ENCODE measurements around the gene CCZ1B.
"Not testable (repeated sequence)": the region's sequence is repeated elsewhere in the genome, so short reads cannot be mapped to it uniquely, and the experiment has no call there.

Gene CCZ1B

DNA sequence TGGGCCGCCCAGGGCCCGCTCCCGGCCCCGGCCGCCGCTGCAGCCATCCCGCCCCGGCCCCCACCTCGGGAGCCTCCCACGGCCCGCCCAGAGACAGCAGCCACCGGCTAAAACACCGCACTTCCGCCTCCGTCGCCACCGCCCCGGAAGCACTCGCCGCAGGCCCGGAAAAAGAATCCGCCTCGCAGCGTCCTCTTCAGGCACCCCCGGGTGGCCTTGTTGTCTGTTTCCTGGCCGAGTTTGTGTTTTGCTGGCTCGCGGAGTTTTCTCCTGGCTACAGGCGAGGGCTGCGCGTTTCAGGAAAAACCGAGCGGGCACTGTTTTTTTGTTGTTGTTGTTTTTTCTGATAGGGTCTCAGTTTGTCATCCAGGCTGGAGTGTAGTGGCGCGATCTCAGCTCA, at the start of gene CCZ1B:
CCZ1B (minus strand) TSS at position 125 of the 400 bp plus-strand sequence; CDS start at position 47, 78 bp downstream.
- DNase-seq, result peak; percentile 14

DNA sequence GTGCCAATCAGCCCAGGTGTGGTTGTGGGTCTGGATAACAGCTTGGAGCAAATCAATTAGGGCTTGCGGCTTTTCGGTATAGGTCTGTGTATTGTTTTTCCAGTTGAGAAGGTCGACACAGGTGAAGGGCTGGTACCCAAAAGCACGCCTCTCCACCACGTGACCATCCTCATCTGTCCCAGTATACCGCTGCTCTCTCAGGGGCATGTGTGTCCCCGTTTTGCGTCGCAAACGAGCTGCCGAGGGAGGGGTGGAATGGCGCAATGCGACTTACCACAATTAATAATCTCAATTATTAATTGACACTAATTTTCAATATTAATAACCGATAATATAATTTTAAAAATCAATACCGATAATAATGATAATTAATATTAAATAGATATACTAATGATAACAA, 48.9 kb upstream of the CCZ1B start:
- not testable (repeated sequence) for DNase-seq

DNA sequence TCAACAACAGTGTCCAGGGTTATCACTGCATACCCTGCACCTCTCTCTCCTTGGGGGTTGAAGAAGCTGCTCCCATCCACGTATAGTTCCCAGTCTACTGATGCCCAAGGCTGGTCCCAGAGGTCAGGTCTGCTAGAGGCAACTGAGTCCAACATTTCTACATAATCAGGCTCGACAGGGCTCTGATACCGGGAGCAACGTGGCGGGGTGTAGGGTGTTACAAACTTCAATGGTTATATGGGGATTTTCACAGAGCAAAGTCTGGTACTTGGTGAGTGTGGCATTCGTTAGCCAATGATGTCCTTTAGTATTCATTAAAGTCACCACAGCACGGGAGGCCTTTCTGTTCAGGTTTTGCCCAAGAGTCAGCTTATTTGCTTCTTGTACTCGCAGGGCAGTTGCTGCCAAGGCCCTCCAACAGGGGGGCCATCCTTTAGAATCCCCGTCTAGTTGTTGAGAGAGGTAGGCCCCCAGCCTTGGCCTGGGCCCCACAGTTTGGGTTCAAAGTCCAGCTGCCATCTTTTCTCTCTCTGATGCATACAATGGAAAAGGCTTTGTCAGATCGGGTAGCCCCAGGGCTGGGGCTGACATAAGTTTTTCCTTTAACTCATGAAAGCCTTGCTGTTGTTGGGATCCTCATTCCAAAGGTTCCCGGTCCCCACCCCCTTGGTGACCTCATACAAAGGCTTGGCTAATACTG, 46.3 kb upstream of the CCZ1B start:
- DNase-seq, result not testable (repeated sequence)

DNA sequence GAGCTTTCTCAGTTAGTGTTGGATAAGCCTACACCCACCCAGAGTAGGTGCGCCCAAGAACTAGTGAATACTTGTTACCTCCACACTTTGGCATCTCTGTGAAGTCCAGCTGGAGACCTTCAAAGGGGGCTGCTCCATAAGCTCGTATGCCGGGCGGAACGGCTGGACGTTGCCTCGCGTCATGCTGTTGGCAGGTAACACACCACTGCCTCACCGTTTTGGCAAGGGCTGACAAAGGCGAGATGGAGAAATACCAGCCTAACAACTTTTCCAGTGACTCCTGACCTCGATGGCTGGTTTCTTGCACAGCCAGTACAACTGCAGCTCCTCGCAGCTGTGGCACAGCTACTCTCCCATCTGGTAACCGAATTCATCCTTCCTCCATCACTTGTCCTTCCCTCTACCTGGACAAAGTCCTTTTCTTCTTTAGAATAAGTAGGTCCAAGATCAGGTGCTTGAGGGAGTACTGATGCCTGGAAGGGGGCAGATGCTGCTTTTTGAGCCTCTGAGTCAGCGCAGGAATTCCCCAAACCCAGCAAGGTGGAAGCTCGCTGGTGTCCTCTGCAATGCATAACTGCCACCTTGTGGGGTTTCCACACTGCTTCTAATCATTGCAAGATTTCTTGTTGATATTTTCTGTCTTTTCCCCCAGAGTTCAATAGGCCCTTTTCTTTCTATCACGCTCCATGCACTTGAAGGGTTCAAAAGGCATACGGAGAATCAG, 45.5 kb upstream of the CCZ1B start:
- not testable (repeated sequence) for DNase-seq

DNA sequence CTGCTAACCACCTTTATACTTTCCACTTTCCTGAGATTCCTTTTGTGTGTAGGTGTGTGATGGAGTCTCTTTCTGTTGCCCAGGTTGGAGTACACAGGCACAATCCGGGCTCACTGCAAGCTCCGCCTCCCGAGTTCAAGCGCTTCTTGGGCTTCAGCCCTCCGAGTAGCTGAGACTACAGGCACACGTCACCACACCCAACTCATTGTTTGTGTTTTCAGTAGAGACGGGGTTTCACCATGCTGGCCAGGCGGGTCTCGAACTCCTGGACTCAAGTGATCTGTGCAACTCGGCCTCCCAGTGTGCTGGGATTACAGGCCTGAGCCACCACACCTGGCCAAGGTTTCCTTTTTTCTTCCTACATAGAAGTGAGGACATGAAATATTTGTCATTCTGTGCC, 38.7 kb upstream of the CCZ1B start:
- DNase-seq, result not testable (repeated sequence)

DNA sequence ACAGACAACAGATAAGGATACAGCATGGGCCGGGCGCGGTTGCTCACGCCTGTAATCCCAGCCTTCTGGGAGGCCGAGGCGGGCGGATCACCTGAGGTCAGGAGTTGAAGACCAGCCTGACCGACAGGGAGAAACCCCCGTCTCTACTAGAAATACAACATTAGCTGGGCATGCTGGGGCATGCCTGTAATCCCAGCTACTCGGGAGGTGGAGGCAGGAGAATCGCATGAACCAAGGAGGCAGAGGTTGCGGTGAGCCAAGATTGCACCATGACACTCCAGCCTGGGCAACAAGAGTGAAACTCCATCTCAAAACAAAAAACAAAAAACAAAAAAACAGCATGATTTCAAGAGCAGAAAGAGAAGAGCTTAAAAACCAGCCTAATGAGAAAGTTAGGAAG, 38.1 kb upstream of the CCZ1B start:
- not testable (repeated sequence) for DNase-seq

DNA sequence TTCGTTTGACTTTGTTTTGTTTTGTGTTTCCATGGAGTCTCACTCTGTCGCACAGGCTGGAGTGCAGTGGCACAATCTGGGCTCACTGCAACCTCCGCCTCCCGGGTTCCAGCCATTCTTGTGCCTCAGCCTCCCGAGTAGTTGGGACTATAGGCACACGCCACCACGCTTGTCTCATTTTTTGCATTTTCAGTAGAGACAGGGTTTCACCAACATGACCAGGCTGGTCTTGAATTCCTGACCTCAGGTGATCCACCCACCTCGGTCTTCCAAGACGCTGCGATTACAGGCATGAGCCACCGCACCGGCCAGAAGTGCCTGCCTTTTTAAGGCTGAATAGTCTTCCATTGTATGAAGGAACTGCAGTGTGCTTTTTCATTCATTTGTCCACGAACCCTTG, 36.8 kb upstream of the CCZ1B start:
- not testable (repeated sequence) for DNase-seq

DNA sequence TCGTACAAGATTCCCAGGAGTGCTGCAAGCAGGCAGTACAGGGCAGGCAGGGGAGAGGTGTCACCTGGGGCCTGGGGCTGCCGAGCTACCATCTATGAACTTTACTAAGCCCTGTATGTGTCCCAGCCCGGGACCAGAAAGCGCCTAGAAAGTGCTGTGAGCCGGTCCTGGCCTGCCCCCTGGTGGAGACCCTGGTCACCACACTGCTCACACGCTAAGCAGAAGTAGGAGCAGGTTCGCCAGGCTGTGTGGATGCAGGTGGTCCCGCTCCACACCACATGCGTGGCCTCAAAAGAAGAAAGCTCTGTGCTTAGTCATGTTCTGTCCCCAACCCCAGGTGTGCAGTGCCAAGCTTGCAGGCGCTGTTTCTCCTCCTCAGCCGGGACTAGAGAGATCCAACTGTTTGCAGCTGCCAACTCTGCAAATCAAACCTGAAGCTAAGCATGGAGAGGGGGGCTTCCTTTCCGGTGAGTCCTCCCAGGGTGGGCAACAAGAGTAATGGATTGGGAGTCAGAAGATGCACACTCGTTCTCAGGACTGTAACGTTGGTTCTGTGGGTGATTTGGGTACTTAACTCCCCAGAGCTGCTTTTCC, 31.7 kb upstream of the CCZ1B start:
- DNase-seq, result not testable (repeated sequence)

DNA sequence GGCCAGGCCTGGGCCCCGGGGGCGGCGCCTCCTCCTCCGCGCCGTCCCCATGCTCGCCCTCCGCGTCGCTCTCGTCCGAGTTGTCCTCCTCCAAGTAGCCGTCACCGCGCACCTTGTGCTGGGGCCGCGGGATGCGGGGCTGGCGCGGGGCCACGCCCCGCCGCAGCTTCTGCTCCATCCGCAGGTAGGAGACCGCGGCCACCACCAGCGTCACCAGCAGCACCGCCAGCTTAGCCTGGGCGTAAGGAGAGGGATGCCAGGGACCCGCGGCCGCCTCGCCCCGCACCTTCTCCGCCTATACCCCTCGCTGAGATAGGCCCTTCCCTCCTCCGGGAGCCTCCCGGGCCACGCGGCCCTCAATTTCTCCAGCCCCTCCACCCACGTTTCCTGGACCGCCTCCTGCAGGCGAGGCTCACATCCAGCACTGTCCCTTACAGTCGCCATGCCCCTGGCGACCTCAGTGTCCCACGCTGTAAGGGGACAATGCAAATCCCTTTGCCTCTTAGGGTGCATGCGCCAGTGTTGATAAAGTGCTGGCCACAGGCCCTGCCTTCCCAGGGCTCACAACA, 29.6 kb upstream of the CCZ1B start:
- DNase-seq, result not testable (repeated sequence)

DNA sequence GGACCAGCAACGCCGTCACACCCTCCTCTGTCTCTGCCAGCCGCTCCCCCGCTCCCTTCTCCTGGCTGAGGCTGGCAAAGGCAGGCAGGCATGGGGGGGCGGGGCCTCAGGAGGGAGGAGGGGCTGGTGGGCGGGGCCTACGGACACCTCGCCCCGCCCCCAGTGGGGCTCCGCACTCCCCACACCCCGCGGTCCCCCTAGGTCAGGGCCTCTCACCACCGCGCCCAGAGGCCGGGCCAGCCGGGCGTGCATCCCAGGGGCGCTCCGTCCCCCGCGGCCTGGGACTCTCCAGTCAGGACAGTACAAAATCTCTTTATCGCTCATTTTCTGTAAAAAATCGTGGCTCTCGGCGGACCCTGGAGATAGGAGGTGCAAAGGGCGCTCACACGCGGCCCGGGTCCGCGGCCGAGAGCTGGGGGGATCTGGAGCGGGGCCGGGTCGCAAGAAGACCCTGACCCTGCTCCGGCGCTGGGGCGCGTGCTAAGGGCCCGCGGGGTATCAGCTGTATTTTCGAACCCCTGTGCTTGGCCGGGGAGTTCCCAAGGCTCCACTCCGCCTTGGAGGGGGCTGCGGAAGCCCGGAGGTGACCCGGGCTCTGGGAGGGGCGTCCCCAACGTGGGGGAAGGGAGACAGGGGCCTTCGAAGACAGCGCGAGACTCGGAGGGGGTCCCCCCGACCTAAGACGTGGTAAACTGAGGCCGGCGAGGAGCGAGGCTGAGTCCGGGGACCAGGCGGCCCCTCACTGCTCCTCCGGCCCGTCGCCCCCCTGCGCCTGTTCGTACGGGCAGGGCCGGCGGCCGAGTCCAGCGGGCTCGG, 28.9 kb upstream of the CCZ1B start:
- DNase-seq, result not testable (repeated sequence)

DNA sequence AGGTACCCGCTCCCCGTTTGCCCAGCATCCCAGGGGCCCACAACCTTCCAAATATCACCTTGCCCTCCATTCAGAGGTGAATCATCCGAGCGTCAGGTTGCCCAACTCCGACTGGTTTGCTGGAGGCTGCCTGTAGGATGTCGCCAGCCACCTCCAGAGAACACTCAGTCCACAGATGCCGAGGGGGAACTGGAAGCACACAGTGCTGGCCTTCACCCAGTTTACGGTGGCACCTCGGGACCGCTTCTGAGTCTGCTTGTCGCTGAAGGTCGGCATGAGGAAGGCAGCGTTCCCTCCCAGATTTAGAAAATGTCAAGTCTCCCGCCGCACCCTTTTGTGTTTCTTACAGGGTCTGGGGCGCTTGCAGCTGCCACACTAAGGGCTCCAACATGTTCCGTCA, 27.6 kb upstream of the CCZ1B start:
- DNase-seq, result not testable (repeated sequence)

DNA sequence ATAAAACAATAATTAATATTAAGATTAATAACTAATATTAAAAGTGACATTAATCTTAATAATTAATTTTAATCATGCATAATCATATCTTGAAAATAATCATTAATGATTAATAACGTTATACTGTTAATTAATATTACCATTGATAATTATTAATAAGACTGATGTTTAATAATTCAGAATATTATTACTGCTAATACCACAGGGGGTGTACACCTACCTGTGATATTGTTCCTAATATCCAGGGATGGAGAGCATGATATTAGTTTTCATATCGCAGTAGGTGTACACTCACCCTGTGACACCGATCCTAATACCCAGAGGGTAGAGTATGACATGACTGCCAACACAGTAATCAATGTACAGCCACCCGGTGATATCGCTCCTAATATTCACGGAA, 23.1 kb upstream of the CCZ1B start:
- not testable (repeated sequence) for DNase-seq

DNA sequence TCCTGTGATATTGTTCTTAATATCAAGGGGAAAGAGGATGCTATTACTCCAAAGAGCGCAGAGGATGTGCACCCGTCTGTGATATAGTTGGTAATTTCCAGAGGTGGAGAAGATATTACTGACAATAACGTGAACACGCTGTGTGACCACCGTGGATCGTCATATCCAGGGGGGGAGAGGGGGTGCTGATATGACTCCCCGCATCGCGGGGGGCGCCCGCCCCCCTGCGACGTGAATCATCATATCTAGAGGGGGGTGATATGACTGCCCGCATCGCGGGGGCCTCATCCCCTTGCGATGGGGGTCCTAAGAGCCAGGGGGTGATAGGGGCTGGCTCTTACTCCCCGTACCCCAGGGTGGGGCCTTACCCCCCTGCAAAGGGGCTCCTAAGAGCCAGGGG, 21.7 kb upstream of the CCZ1B start:
- not testable (repeated sequence) for DNase-seq

DNA sequence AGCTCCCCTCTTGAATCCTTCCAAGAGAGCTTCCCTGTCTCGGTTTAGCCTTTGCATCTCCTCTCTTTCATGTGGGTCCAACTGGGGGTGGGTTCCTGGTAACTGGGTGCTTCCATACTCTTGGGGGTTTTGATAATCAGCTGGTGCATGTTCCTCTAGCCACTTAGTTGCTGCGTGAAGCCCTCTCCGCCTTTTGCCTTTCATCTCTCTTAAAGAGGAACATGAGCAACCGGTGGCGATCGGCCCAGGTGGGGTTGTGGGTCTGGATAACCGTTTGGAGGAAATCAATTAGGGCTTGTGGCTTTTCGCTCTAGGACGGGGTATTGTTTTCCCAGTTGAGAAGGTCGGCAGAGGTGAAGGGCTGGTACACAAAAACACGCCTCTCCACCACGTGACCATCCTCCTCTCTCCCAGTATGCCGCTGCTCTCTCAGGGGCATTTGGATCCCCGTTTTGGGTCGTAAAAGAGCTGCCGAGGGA, 19.9 kb upstream of the CCZ1B start:
- DNase-seq, result not testable (repeated sequence)

DNA sequence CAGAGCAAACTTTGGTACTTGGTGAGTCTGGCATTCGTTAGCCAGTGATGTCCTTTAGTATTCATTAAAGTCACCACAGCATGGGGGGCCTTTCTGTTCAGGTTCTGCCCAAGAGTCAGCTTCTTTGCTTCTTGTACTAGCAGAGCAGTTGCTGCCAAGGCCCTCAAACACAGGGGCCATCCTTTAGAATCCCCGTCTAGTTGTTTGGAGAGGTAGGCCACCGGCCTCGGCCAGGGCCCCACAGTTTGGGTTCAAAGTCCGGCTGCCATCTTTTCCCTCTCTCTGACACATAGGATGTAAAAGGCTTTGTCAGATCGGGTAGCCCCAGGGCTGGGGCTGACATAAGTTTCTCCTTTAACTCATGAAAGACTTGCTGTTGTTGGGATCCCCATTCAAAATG, 17.6 kb upstream of the CCZ1B start:
- DNase-seq, result not testable (repeated sequence)

DNA sequence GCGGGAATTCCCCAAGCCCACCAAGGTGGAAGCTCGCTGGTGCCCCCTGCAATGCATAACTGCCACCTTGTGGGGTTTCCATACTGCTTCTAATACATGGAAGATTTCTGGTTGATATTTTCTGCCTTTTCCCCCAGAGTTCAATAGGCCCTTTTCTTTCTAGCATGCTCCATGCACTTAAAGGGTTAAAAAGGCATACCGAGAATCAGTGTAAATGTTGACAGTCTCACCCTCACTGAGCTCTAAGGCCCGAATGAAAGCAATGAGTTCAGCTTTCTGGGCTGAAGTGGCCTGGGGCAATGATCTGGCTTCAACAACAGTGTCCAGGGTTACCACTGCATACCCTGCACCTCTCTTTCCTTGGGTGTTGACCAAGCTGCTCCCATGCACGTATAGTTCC, 17.0 kb upstream of the CCZ1B start:
- DNase-seq, result not testable (repeated sequence)

DNA sequence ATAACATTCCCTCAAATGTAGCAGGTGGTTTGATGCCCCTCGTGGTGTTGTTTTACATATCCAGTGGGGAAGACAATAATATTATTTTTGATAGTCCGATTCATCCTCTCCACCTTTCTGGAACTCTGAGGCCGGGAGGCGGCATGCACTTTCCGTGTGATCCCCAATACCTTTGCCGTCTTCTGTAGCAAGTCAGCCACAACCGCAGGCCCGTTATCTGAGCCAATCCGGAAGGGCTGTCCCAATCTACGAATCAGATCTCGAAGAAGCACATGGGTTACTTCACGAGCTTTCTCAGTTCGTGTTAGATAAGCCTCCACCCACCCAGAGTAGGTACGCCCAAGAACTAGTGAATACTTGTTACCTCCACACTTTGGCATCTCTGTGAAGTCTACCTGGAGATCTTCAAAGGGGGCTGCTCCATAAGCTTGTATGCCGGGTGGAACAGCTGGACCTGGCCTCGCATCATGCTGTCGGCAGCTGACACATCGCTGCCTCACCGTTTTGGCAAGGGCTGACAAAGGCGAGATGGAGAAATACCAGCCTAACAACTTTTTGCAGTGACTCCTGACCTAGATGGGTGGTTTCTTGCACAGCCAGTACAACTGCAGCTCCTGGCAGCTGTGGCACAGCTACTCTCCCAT, 16.3 kb upstream of the CCZ1B start:
- DNase-seq, result not testable (repeated sequence)

DNA sequence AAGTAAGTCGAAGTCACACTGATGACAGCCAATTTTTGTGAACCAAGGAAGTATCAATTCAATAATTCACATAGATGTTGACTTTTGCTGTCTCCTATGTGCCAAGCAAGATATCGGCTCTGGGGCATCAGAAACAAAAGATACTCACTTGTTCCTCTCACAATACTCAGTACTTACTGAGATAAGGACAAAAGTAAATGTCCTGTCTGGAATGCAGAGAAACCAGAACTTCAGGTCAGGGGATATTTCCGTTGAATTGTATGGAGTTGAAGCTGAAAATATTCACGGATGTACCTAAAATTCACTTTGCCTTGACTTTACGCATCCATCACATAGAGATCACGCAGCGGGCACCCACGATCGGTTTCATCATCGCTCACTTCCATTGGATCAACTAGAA, 11.0 kb upstream of the CCZ1B start:
- not testable (repeated sequence) for DNase-seq

DNA sequence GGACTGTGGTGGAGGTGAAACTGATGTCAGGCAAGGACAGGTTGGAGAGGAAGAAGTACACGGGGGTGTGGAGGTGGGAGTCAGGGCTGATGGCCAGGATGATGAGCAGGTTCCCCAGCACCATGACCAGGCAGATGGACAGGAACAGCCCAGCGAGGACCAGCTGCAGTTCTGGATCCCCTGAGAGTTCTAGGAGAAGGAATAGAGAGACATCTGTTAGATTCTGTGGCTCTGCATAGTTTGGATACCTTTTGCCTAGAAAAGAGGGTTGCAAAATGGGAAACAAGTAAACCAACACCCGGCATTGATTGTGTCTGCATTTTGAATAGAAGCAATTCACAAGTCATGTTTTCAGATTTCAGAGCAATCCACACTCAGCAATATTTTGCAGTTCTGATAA, 9.4 kb upstream of the CCZ1B start:
- not testable (repeated sequence) for DNase-seq

DNA sequence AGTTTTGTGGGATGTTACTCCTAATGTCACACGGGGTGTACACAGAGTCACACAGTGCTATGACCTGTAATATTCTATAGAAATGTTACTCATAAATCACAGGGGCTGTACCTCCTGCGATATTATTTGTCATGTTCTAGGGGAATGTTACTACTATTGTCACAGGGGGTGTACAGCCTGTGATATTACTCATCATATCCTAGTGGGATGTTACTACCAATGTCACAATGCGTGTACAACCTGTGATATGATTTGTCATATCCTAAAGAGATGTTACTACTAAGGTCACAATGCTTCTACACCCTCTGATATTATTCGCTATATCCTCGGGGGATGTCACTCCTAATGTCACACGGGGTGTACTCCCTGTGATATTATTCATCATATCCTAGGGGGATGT, 7.6 kb upstream of the CCZ1B start:
- no peak for DNase-seq

DNA sequence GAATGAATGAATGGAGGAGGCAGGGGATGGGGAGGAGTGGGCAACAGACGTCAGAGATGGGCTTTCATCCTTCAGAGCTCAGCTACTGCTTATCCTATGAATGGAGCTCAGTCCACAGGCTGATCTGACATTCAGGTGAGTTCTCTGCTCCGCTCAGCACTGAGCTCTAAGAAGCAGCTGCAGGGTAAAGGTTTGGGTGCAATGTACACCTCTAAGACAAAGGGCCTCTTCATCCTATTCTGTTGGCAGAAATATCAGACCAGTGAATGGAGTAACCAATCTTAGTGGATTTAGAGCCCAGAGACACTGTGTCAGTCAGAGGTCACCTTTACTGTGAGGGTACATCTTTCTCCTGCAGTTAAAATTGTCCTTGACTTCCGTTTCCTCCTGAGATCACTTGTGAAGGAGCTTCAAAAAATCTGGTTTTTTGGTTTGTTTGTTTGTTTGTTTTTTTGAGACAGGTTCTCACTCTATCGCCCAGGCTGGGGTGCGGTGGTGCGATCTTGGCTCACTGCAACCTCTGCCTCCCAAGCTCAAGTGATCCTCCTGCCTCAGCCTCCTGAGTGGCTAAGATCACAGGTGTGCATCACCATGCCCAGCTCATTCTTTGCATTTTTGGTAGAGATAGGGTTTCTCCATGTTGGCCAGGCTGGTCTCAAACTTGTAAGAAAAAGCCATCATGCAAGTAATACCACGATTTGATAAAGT, 5.1 kb upstream of the CCZ1B start:
- no peak for DNase-seq
